ENCODE measurements around the gene ALDH2.

The ALDH2 gene

GRCh38 chr12:111773801-111774551 is 7.2 kb downstream of the ALDH2 start:
- Mint-ChIP-seq H3K27ac (peak overlapping the region; percentile 99), H3K4me3 (no peak overlapping the region), H3K4me1 (peaks cover 53% of the 10 kb centered on the region), H3K27me3 (ENCODE audit: low read depth, poor library complexity) (peaks cover 4% of the 10 kb centered on the region), H3K36me3 (ENCODE audit: low read depth) (peaks cover 10% of the 10 kb centered on the region), H3K9me3 (no peaks in the 10 kb centered on the region)
- no peak for DNase-seq
- no peak for TF ChIP-seq CTCF (IDR thresholded peaks at IDR 0.05)

GRCh38 chr12:111775205-111776193 is 8.8 kb downstream of the ALDH2 start:
- H3K4me3 Mint-ChIP-seq, result peak overlapping the region; percentile 72

GRCh38 chr12:111776836-111777344 is 10.2 kb downstream of the ALDH2 start:
- Mint-ChIP-seq H3K27me3 (ENCODE audit: low read depth, poor library complexity) (peaks cover 4% of the 10 kb centered on the region), H3K4me3 (no peak overlapping the region), H3K27ac (peak overlapping the region; percentile 69), H3K4me1 (peaks cover 48% of the 10 kb centered on the region), H3K36me3 (ENCODE audit: low read depth) (peaks cover 25% of the 10 kb centered on the region), H3K9me3 (peaks cover 3% of the 10 kb centered on the region)
- no peak for TF ChIP-seq CTCF (IDR thresholded peaks at IDR 0.05)
- DNase-seq, result no peak

More at GRCh38 chr12:111775205-111776193, 8.8 kb downstream of the ALDH2 start:
- H3K27ac Mint-ChIP-seq, result peak overlapping the region; percentile 99
- H3K9me3 Mint-ChIP-seq, result no peaks in the 10 kb centered on the region
- peaks cover 53% of the 10 kb centered on the region for H3K4me1 Mint-ChIP-seq
- DNase-seq, result peak; percentile 26
- TF ChIP-seq CTCF (IDR thresholded peaks at IDR 0.05), result no peak
- H3K27me3 Mint-ChIP-seq (ENCODE audit: low read depth, poor library complexity), result peaks cover 4% of the 10 kb centered on the region
- H3K36me3 Mint-ChIP-seq (ENCODE audit: low read depth), result peaks cover 16% of the 10 kb centered on the region

- Mint-ChIP-seq H3K4me1 (peaks cover 48% of the 10 kb centered on the region), H3K27me3 (ENCODE audit: low read depth, poor library complexity) (peaks cover 4% of the 10 kb centered on the region), H3K27ac (peak overlapping the region; percentile 69), H3K36me3 (ENCODE audit: low read depth) (peaks cover 28% of the 10 kb centered on the region), H3K4me3 (no peak overlapping the region), H3K9me3 (peaks cover 3% of the 10 kb centered on the region)
- TF ChIP-seq CTCF (IDR thresholded peaks at IDR 0.05), result no peak
- no peak for DNase-seq
These were observed 10.8 kb downstream of the ALDH2 start for GRCh38 chr12:111777345-111778045.

- H3K9me3 Mint-ChIP-seq, result peaks cover 3% of the 10 kb centered on the region
- peaks cover 4% of the 10 kb centered on the region for H3K27me3 Mint-ChIP-seq (ENCODE audit: low read depth, poor library complexity)
- no peak for DNase-seq
- H3K4me1 Mint-ChIP-seq, result peaks cover 27% of the 10 kb centered on the region
- peak overlapping the region; percentile 9 for H3K27ac Mint-ChIP-seq
- H3K4me3 Mint-ChIP-seq, result no peak overlapping the region
- TF ChIP-seq CTCF (IDR thresholded peaks at IDR 0.05), result no peak
- peaks cover 38% of the 10 kb centered on the region for H3K36me3 Mint-ChIP-seq (ENCODE audit: low read depth)
These were observed 13.4 kb downstream of the ALDH2 start for GRCh38 chr12:111780166-111780565.

All from nephron progenitor cell (in vitro differentiated cells).